Measurements from ENCODE around the gene LANCL3. TPM values are rescaled to one million over a fixed set of nuclear protein-coding genes. Genes with fewer than 3 reads are reported as not detected.
"Not testable (repeated sequence)": the region's sequence is repeated elsewhere in the genome, so short reads cannot be mapped to it uniquely, and the experiment has no call there.

The LANCL3 gene
- total RNA-seq, 2 experiments from 2014 or later: 0.04 TPM; not detected in 1

DNA sequence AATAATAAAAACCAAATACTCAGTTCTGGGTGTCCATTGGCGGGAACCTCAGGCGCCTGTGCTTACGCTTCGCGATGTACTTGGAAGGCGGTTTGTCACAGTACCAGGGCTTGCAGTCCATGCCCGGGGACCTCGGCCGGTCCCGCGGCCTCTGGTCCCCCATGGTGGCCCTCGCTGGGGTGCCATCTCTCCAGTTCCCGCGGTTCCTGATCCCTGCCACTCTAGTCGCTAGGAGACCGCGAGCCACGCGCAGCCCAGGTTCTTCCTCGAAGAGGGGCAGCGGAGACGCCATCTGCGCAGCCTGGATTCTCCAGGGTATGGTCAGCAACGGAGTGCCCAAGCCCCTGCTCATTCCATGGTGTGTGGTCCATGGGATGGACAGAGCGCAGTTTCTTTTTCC is 26.4 kb upstream of the LANCL3 start:
- no peaks in the 10 kb centered on the region for H3K4me1 ChIP-seq (ENCODE audit: insufficient read depth, low read length, poor library complexity, severe bottlenecking)
- no peaks in the 10 kb centered on the region for H3K9me2 ChIP-seq (ENCODE audit: insufficient read depth, low read length)
- no peak for DNase-seq (ENCODE audit: low spot score)
- CTCF ChIA-PET (ENCODE audit: unreplicated experiment): no interaction called here
- no peaks in the 10 kb centered on the region for H4K20me1 ChIP-seq (ENCODE audit: insufficient read depth, low read length)
- BruUV-seq (replicated peaks): no TSS peak
- H3K36me3 ChIP-seq (ENCODE audit: insufficient read depth, low read length): no peaks in the 10 kb centered on the region
- H3K27ac ChIP-seq (ENCODE audit: low read depth, low read length, poor library complexity, severe bottlenecking): no peak overlapping the region
- no peak overlapping the region for H3K4me3 ChIP-seq (ENCODE audit: low read depth, low read length, poor library complexity, severe bottlenecking)
- H2AFZ ChIP-seq (ENCODE audit: low read length): no peak overlapping the region
- no peaks in the 10 kb centered on the region for H3K9me3 ChIP-seq (ENCODE audit: low read length)
- no peaks in the 10 kb centered on the region for H3K79me2 ChIP-seq (ENCODE audit: insufficient read depth, low read depth, low read length)
- H3K4me2 ChIP-seq (ENCODE audit: low read length): no peak overlapping the region
- TF ChIP-seq EZH2phosphoT487 (IDR thresholded peaks at IDR 0.05; ENCODE audit: borderline replicate concordance, low read depth, low read length) (no peak), CTCF (conservative IDR thresholded peaks at IDR 0.05; ENCODE audit: low read length) (no peak)
- intact Hi-C loops (cut with micrococcal nuclease; ENCODE audit: unreplicated experiment): no loop called here
- POLR2A ChIA-PET: no interaction called here

DNA sequence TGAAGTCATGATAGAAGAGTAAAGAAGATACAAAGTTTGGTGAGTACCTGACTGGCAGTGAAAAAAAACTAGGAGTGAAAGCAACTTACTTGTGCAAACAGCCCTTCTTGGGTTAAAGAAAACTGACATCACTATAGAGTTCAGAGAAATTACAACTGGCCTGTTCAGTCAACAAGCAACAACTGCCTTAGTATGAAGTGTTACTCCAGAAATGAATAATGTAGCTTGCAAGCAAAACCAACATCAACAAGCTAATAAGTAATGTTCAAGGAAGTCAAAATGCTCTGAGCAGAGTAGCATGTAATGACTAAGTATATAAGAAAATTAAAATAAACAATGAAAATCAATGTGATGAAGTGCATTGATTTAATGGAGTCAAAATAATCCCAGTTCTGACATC is 21.8 kb upstream of the LANCL3 start:
- CTCF ChIA-PET (ENCODE audit: unreplicated experiment); intact Hi-C loops (cut with micrococcal nuclease; ENCODE audit: unreplicated experiment); H3K4me2 ChIP-seq (ENCODE audit: low read length); H3K9me2 ChIP-seq (ENCODE audit: insufficient read depth, low read length); DNase-seq (ENCODE audit: low spot score); H4K20me1 ChIP-seq (ENCODE audit: insufficient read depth, low read length); H3K79me2 ChIP-seq (ENCODE audit: insufficient read depth, low read depth, low read length); H3K36me3 ChIP-seq (ENCODE audit: insufficient read depth, low read length); H2AFZ ChIP-seq (ENCODE audit: low read length); H3K4me3 ChIP-seq (ENCODE audit: low read depth, low read length, poor library complexity, severe bottlenecking); H3K9me3 ChIP-seq (ENCODE audit: low read length); BruUV-seq (replicated peaks); H3K4me1 ChIP-seq (ENCODE audit: insufficient read depth, low read length, poor library complexity, severe bottlenecking); H3K27ac ChIP-seq (ENCODE audit: low read depth, low read length, poor library complexity, severe bottlenecking); POLR2A ChIA-PET: not testable (repeated sequence)

DNA sequence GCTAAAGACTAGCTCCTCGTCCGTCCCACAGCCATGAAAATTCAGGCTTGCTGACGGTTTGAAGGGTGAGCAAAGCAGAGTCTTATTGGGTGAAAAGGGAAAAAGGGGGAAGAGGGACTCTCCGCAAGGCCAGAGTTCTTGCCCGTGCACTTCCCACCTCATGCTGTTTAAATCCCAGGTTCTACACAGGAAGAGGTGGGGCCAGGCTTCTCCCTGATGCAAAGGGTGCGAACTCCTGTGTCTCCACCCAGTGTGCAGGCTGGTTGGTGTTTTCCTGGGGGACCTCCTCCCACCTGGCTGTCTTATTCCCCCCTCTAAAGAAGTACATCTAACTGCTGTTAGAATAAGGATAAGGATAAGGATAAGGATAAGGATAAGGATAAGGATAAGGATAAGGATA is 18.0 kb upstream of the LANCL3 start:
- no peak for DNase-seq (ENCODE audit: low spot score)
- Histone ChIP-seq H2AFZ (ENCODE audit: low read length) (no peak overlapping the region), H3K4me3 (ENCODE audit: low read depth, low read length, poor library complexity, severe bottlenecking) (no peak overlapping the region), H3K4me1 (ENCODE audit: insufficient read depth, low read length, poor library complexity, severe bottlenecking) (no peaks in the 10 kb centered on the region), H3K9me2 (ENCODE audit: insufficient read depth, low read length) (no peaks in the 10 kb centered on the region), H3K36me3 (ENCODE audit: insufficient read depth, low read length) (no peaks in the 10 kb centered on the region), H3K79me2 (ENCODE audit: insufficient read depth, low read depth, low read length) (no peaks in the 10 kb centered on the region), H3K27ac (ENCODE audit: low read depth, low read length, poor library complexity, severe bottlenecking) (no peak overlapping the region), H3K9me3 (ENCODE audit: low read length) (no peaks in the 10 kb centered on the region), H3K4me2 (ENCODE audit: low read length) (no peak overlapping the region), H4K20me1 (ENCODE audit: insufficient read depth, low read length) (no peaks in the 10 kb centered on the region)
- no TSS peak for BruUV-seq (replicated peaks)
- intact Hi-C loops (cut with micrococcal nuclease; ENCODE audit: unreplicated experiment): no loop called here
- POLR2A ChIA-PET: no interaction called here
- TF ChIP-seq CTCF (conservative IDR thresholded peaks at IDR 0.05; ENCODE audit: low read length) (no peak), EZH2phosphoT487 (IDR thresholded peaks at IDR 0.05; ENCODE audit: borderline replicate concordance, low read depth, low read length) (no peak)
- CTCF ChIA-PET (ENCODE audit: unreplicated experiment): no interaction called here

DNA sequence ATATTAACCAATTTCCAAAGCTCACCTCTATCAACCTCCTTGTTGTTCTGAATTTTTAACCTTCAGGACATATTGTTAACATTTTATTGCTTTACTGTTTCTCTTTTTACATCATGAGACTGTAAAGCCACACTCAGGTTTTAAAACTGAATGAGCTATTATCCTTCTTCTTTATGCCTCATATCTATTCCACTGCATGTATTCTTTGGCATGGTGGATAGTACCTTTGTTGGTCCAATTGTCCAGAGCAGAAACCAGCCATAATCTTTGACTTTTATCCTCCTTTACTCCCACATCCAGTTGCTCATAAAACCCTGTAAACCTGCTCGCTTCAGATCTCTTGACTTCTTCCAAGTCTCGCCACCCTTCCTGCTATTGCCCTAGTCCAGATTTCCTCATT is 6.2 kb upstream of the LANCL3 start:
- H3K4me2 ChIP-seq (ENCODE audit: low read length); H4K20me1 ChIP-seq (ENCODE audit: insufficient read depth, low read length); POLR2A ChIA-PET; CTCF ChIA-PET (ENCODE audit: unreplicated experiment); H3K79me2 ChIP-seq (ENCODE audit: insufficient read depth, low read depth, low read length); H3K4me1 ChIP-seq (ENCODE audit: insufficient read depth, low read length, poor library complexity, severe bottlenecking); H3K9me2 ChIP-seq (ENCODE audit: insufficient read depth, low read length); H3K27ac ChIP-seq (ENCODE audit: low read depth, low read length, poor library complexity, severe bottlenecking); H3K9me3 ChIP-seq (ENCODE audit: low read length); H3K36me3 ChIP-seq (ENCODE audit: insufficient read depth, low read length); DNase-seq (ENCODE audit: low spot score); H2AFZ ChIP-seq (ENCODE audit: low read length); H3K4me3 ChIP-seq (ENCODE audit: low read depth, low read length, poor library complexity, severe bottlenecking); intact Hi-C loops (cut with micrococcal nuclease; ENCODE audit: unreplicated experiment); BruUV-seq (replicated peaks): not testable (repeated sequence)

DNA sequence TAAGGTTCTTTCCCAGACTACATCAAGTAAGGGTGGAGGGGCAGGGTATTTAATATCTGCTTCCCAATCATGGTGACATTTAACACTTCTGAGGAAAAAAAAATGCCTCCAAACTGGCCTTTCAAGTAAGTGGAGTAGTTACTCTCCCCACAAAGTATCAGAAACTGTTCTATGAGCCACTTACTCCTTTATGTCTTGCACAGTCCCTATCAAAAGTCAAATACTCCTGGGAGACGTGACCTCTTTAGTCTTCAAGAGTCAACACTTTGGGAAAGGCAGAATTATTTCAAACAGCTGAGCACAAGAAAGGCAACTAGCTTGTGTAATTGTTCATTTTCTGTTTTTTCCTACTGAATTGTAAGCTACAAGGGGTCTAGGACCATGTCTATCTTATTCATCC is 1.1 kb upstream of the LANCL3 start:
- H4K20me1 ChIP-seq (ENCODE audit: insufficient read depth, low read length); intact Hi-C loops (cut with micrococcal nuclease; ENCODE audit: unreplicated experiment); BruUV-seq (replicated peaks); H2AFZ ChIP-seq (ENCODE audit: low read length); H3K36me3 ChIP-seq (ENCODE audit: insufficient read depth, low read length); DNase-seq (ENCODE audit: low spot score); H3K4me2 ChIP-seq (ENCODE audit: low read length); H3K9me3 ChIP-seq (ENCODE audit: low read length); POLR2A ChIA-PET; H3K27ac ChIP-seq (ENCODE audit: low read depth, low read length, poor library complexity, severe bottlenecking); CTCF ChIA-PET (ENCODE audit: unreplicated experiment); H3K9me2 ChIP-seq (ENCODE audit: insufficient read depth, low read length); H3K4me1 ChIP-seq (ENCODE audit: insufficient read depth, low read length, poor library complexity, severe bottlenecking); H3K79me2 ChIP-seq (ENCODE audit: insufficient read depth, low read depth, low read length); H3K4me3 ChIP-seq (ENCODE audit: low read depth, low read length, poor library complexity, severe bottlenecking): not testable (repeated sequence)

Measured in OCI-LY7 (cell line).